ENCODE data around the gene SLC25A26. TPM values are rescaled to one million over a fixed set of nuclear protein-coding genes. Genes with fewer than 3 reads are reported as not detected.

Gene SLC25A26
- total RNA-seq, 6 experiments from 2014 or later = 12.8 to 16.3 (median 13.6) TPM

DNA sequence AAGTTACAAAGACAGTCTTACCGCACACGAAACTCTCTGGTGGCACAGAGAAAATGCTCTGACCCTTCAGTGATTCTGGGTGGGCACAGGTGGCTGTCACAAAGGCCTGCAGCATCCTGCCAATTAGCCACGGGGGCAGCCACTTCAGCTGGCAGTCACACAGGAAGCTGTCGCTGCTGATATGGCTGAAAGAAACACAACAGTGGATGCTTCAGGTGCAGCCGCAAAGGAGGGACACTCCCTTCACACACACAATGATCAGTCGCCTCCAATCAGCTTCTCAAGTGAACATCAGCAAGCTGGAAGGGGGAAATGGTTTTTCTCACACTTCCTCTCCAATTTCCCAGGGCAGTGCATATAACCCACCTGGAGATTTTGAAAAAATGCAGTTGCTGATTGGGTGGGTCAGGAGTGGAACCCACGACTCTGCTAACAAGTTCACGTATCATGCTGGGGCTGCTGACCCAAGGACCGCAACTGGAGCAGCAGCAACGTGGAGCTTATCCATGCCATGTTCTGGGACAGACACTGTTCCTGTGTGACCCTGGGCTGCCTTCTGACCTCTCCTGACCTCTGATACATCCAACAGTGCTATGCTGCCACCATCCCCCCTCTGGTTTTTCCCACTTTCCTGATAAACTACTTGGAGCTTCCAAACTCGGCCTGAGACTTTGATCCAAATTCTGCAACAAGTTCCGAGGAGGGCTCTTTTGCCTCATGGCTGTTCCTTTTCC is 173.4 kb downstream of the SLC25A26 start:
- Mint-ChIP-seq H3K4me3 (no peak overlapping the region), H3K36me3 (ENCODE audit: low read depth) (peaks cover 14% of the 10 kb centered on the region), H3K9me3 (no peaks in the 10 kb centered on the region), H3K27me3 (ENCODE audit: insufficient read depth) (0 out of 2 replicates have a peak, but pooled peaks cover 4% of the 10 kb centered on the region), H3K27ac (no peak overlapping the region), H3K4me1 (ENCODE audit: low read depth) (peaks cover 12% of the 10 kb centered on the region)
- TF ChIP-seq, protein P1, sequence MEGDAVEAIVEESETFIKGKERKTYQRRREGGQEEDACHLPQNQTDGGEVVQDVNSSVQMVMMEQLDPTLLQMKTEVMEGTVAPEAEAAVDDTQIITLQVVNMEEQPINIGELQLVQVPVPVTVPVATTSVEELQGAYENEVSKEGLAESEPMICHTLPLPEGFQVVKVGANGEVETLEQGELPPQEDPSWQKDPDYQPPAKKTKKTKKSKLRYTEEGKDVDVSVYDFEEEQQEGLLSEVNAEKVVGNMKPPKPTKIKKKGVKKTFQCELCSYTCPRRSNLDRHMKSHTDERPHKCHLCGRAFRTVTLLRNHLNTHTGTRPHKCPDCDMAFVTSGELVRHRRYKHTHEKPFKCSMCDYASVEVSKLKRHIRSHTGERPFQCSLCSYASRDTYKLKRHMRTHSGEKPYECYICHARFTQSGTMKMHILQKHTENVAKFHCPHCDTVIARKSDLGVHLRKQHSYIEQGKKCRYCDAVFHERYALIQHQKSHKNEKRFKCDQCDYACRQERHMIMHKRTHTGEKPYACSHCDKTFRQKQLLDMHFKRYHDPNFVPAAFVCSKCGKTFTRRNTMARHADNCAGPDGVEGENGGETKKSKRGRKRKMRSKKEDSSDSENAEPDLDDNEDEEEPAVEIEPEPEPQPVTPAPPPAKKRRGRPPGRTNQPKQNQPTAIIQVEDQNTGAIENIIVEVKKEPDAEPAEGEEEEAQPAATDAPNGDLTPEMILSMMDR (IDR thresholded peaks at IDR 0.05) = no peak
- no peak for DNase-seq

DNA sequence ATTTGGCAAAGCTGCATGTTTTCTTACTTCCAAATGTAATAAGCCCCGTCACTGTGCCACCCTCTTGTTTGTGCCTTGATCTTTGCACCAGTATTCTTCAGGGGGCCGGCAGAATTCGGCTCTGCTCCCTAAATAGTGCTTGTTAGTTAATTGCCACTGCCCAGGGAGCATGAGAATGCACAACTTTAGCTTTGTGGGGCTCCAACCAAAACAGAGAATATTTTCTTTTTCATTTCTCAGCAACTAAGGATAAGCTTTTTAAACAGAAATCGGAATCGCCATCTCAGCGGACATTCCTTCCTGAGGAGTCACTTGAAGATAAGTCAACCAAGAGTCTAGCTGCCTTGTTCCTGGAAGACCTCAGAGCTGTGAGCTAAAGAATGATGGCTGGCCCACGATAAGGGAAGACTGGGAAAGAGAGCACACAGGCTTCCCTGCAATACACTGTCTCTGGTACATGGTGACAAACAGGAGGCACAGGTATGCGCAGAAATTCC is 174.0 kb downstream of the SLC25A26 start:
- Mint-ChIP-seq H3K4me3 (no peak overlapping the region), H3K36me3 (ENCODE audit: low read depth) (peaks cover 14% of the 10 kb centered on the region), H3K4me1 (ENCODE audit: low read depth) (peaks cover 12% of the 10 kb centered on the region), H3K27ac (no peak overlapping the region), H3K27me3 (ENCODE audit: insufficient read depth) (0 out of 2 replicates have a peak, but pooled peaks cover 4% of the 10 kb centered on the region), H3K9me3 (no peaks in the 10 kb centered on the region)
- DNase-seq = no peak
- TF ChIP-seq, protein P1 (IDR thresholded peaks at IDR 0.05) = no peak

DNA sequence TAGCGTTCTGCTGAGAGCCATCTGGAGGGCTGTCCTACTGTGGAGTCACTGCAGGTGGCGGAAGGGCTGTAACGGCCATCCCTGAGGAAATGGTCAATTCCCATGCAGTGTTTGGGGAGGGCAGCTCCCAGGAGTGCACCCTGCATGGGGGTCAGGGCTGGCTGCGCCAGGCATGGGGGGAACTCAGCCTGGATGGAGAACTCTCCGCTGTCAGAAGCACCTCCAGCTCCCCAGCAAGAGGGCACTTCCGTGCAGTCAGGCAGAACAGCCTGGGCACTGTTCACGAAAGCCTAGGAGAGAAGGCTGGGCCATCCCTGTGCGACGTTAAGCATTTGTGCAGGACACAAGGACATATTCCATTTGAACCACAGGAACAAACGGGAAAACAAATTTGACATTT is 174.8 kb downstream of the SLC25A26 start:
- H3K27ac Mint-ChIP-seq = no peak overlapping the region

DNA sequence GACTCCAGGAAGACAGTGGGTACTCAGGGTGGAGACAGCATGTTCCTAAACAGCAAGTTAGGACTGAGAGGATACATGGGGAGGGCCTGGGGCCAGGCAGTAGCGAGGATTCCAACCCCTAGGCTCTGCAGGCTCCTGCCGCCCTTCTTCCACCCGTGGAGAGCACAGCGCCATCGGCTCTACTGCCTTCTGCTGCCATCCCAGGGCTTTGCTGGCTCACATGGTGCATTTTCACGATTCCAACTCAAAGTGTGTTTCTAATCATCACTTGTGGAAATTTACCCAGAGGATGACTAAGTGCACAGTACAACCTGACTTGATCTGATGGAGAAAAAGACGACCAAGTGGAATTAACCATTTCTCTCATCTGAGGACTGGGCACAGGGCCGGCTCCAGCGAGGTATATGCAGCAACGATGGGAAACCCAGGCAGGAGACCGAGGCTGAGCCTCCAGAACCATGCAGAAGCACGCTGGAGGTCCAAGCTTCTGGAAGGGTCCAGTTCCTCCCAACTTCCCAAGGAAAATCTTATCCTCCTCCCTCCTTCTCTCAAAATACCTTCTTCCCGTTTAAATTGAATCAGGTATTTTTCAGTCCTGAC is 175.5 kb downstream of the SLC25A26 start:
- Mint-ChIP-seq H3K4me1 (ENCODE audit: low read depth) (peaks cover 12% of the 10 kb centered on the region), H3K27ac (no peak overlapping the region), H3K4me3 (no peak overlapping the region), H3K36me3 (ENCODE audit: low read depth) (peaks cover 14% of the 10 kb centered on the region), H3K27me3 (ENCODE audit: insufficient read depth) (0 out of 2 replicates have a peak, but pooled peaks cover 4% of the 10 kb centered on the region), H3K9me3 (no peaks in the 10 kb centered on the region)
- no peak for DNase-seq
- TF ChIP-seq, protein P1 (IDR thresholded peaks at IDR 0.05) = no peak

More for the DNA sequence above, 174.8 kb downstream of the SLC25A26 start:
- 0 out of 2 replicates have a peak, but pooled peaks cover 4% of the 10 kb centered on the region for H3K27me3 Mint-ChIP-seq (ENCODE audit: insufficient read depth)
- H3K4me1 Mint-ChIP-seq (ENCODE audit: low read depth) = peaks cover 12% of the 10 kb centered on the region
- no peak overlapping the region for H3K4me3 Mint-ChIP-seq
- TF ChIP-seq, protein P1 (IDR thresholded peaks at IDR 0.05) = no peak
- peaks cover 14% of the 10 kb centered on the region for H3K36me3 Mint-ChIP-seq (ENCODE audit: low read depth)
- DNase-seq = no peak
- no peaks in the 10 kb centered on the region for H3K9me3 Mint-ChIP-seq

DNA sequence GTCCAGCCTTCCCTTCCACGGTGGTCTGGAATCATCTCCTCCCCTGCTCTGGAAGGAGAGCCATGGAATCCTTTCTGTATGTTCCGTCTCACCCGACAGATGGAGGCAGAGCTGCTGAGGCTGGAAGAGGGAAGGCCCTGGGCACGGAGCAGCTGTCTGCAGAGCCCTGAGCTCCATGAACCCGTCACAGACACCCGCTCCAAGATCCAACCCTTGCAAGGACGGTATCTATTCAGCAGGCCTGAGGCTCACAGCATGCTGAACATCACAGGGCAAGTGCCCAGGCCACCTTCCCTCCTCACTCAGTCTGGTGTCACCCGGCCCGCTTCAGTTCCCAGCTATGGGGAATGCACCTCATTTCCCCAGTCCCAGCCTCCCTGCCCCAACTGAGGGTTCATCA is 176.1 kb downstream of the SLC25A26 start:
- H3K27me3 Mint-ChIP-seq (ENCODE audit: insufficient read depth) = 0 out of 2 replicates have a peak, but pooled peaks cover 4% of the 10 kb centered on the region
- no peak overlapping the region for H3K27ac Mint-ChIP-seq
- H3K9me3 Mint-ChIP-seq = no peaks in the 10 kb centered on the region
- H3K4me1 Mint-ChIP-seq (ENCODE audit: low read depth) = peaks cover 12% of the 10 kb centered on the region
- no peak for DNase-seq
- H3K4me3 Mint-ChIP-seq = no peak overlapping the region
- TF ChIP-seq, protein P1 (IDR thresholded peaks at IDR 0.05) = no peak
- peaks cover 14% of the 10 kb centered on the region for H3K36me3 Mint-ChIP-seq (ENCODE audit: low read depth)
